Transverse colon (tissue), 4 donors: ENCODE results near the gene ATF3. TPM values are rescaled to one million over a fixed set of nuclear protein-coding genes. Genes with fewer than 3 reads are reported as not detected.
"Not testable (repeated sequence)": the region's sequence is repeated elsewhere in the genome, so short reads cannot be mapped to it uniquely, and the experiment has no call there.

Source experiments
- DNase-seq: peaks from one replicate; pipeline ENCODE4 v3.0.0-alpha.2; 2019
- H3K27ac ChIP-seq, 4 donors: fragments of 200-600 bp; sonication (generic); 2 replicates each; pipeline ENCODE4 v1.5.1; 2016 to 2018; ENCODE audit warnings: inconsistent platforms in 4 of 4
- H3K27me3 ChIP-seq: fragments of 200-600 bp; sonication (generic); 2 replicates; pipeline ENCODE4 v1.5.1; 2017; ENCODE audit warnings: inconsistent platforms
- H3K36me3 ChIP-seq, 4 donors: fragments of 200-600 bp; sonication (generic); 2 replicates each; pipeline ENCODE4 v1.5.1; 2017 to 2019; ENCODE audit warnings: inconsistent platforms in 4 of 4
- H3K4me1 ChIP-seq, 4 donors: fragments of 200-600 bp; sonication (generic); 2 replicates each; pipeline ENCODE4 v1.5.1; 2017 to 2020; ENCODE audit warnings: inconsistent platforms in 4 of 4
- H3K4me3 ChIP-seq, 4 donors: fragments of 200-600 bp; sonication (generic); 1 replicate in 1 of 4; 2 replicates in 3 of 4; pipeline versions ENCODE4 v1.5.1 to v1.6.1; 2017 to 2019; ENCODE audit warnings: inconsistent platforms in 4 of 4
- H3K9me3 ChIP-seq, 2 donors: fragments of 200-600 bp; sonication (generic); 2 replicates each; pipeline ENCODE4 v1.5.1; 2017 to 2019; ENCODE audit warnings: inconsistent platforms in 2 of 2
- EP300 ChIP-seq: sonication (generic); formaldehyde crosslinking; IDR thresholded peaks from one replicate; pipeline ENCODE4 v1.6.1; 2017; ENCODE audit warnings: antibody characterized with exemption, low read depth
- POLR2A ChIP-seq: fragments of 450-650 bp; IDR thresholded peaks from one replicate; pipeline ENCODE4 v1.6.1; 2016; ENCODE audit warnings: antibody characterized with exemption, mild to moderate bottlenecking, moderate library complexity
- POLR2AphosphoS5 ChIP-seq, 3 donors: sonication (generic); formaldehyde crosslinking; IDR thresholded peaks; one replicate each; pipeline ENCODE4 v1.6.1; 2016; ENCODE audit warnings: antibody characterized with exemption in 3 of 3
- WGBS, 2 donors: methylation state at CpG; one replicate each; pipeline ENCODE4 v1.1.5; 2018; ENCODE audit warnings: low coverage in 1 of 2; 5-methylcytosine and 5-hydroxymethylcytosine counted together
- in situ Hi-C, 4 donors: fragments of 200-750 bp; cut with MboI; loops; one replicate each; pipeline versions ENCODE4 v1.15.0 to v1.15.1; 2017; ENCODE audit warnings: low sequenced_read_pairs in 3 of 4, low pct_ligation_motif_present in 1 of 4, low pct_unique_long_range_greater_than_20kb in 1 of 4
- intact Hi-C: fragments of 100-400 bp; cut with DNase I; formaldehyde crosslinking; loops from one replicate; pipeline ENCODE4 v1.15.1; 2023; ENCODE audit warnings: low total_unique reads
- total RNA-seq, 4 donors: library from RNA; depleted of rRNA; stranded (reverse); fragments of >200 nt; gene quantifications; one replicate each; pipeline ENCODE4 v1.1.0, GENCODE V29; 2016
- TF ChIP-seq, protein P1 (sequence below), 5 experiments: fragments of 200-600 bp in 3 of 5; fragments of 450-650 bp in 2 of 5; sonication (generic) in 3 of 5; IDR thresholded peaks; 1 replicate in 2 of 5; 2 replicates in 3 of 5; pipeline ENCODE4 v1.5.1; 2016 to 2017; ENCODE audit warnings: antibody characterized with exemption in 5 of 5, inconsistent platforms in 3 of 5, mild to moderate bottlenecking in 2 of 5, moderate library complexity in 1 of 5

ATF3 gene
- total RNA-seq, 4 donors from 2014 or later = 7.8 to 84.8 (median 46.1) TPM

DNA sequence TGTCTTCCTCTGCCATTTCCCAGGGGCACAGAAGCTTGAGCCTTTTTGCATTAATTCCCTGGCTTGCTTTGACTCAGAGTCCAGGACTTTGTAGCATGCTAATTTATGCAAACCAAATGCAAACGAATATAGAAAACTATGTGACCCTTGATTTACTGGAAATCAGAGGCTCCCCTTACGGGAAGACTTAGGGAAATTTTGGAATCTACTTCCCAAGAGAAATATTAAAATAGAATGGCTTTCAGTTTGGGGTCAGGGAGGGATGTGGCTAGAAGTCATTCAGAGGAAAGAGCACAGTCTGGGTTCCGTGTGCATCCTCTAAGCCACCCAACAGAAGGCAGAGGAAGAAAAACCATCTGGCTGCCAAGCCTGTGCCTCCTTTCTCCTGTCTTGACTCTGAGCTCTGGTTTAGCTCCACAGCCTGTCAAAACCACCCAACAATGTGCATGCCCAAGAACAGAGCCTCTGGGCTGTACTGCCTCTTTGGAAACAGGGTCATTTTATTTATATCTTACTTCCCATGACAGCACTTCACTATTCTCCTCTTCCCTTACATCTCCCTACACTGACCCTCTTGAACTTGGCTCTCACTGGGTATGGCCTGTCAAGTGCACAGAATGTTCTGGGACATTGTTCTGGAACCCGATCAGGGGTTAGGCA lies 30.1 kb downstream of the ATF3 start:
- WGBS, 2 donors = 61 to 64% methylated on average over 4 of the region's 4 CpGs
- H3K27ac ChIP-seq = peak overlapping the region; percentile 25 to 63 (median 37)
- in situ Hi-C loops (no loop called here), intact Hi-C loops (no loop called here)
- TF ChIP-seq POLR2AphosphoS5 (IDR thresholded peaks at IDR 0.05) (peak; percentile 21 to 65 (median 31)), EP300 (peak; percentile 49), POLR2A (no peak)
- TF ChIP-seq, protein P1, sequence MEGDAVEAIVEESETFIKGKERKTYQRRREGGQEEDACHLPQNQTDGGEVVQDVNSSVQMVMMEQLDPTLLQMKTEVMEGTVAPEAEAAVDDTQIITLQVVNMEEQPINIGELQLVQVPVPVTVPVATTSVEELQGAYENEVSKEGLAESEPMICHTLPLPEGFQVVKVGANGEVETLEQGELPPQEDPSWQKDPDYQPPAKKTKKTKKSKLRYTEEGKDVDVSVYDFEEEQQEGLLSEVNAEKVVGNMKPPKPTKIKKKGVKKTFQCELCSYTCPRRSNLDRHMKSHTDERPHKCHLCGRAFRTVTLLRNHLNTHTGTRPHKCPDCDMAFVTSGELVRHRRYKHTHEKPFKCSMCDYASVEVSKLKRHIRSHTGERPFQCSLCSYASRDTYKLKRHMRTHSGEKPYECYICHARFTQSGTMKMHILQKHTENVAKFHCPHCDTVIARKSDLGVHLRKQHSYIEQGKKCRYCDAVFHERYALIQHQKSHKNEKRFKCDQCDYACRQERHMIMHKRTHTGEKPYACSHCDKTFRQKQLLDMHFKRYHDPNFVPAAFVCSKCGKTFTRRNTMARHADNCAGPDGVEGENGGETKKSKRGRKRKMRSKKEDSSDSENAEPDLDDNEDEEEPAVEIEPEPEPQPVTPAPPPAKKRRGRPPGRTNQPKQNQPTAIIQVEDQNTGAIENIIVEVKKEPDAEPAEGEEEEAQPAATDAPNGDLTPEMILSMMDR (IDR thresholded peaks at IDR 0.05) = no peak
- H3K27me3 ChIP-seq = no peaks in the 10 kb centered on the region
- H3K4me1 ChIP-seq = peaks cover 0 to 33% (median 12%) of the 10 kb centered on the region in 4 donors
- H3K9me3 ChIP-seq = no peaks in the 10 kb centered on the region
- DNase-seq = no peak
- no peaks in the 10 kb centered on the region for H3K36me3 ChIP-seq
- H3K4me3 ChIP-seq = no peak overlapping the region

DNA sequence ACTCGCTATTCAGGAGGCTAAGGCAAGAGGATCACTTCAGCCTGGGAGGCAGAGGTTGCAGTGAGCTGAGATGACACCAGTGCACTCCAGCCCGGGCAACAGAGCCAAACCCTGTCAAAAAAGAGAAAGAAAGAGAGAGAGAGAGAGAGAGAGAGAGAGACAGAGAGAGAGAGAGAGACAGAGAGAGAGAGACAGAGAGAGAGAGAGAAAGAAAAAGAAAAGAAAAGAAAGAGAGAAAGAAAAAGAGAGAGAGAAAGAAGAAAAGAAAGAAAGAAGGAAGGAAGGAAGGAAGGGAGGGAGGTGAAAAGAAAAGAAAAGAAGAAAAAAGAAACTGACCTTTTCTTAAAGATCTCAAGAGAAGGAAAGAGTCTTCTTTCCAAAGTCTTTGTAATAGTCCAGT lies 31.0 kb downstream of the ATF3 start:
- 80 to 91% methylated on average over 2 of the region's 2 CpGs for WGBS, 2 donors
- Histone ChIP-seq H3K27ac (peak overlapping the region in 2 of 4 donors; percentile 30 to 44), H3K4me1 (peaks cover under 1 to 33% (median 12%) of the 10 kb centered on the region in 4 donors)
- DNase-seq, H3K36me3 ChIP-seq, H3K4me3 ChIP-seq, H3K27me3 ChIP-seq, H3K9me3 ChIP-seq, in situ Hi-C loops, intact Hi-C loops: not testable (repeated sequence)

DNA sequence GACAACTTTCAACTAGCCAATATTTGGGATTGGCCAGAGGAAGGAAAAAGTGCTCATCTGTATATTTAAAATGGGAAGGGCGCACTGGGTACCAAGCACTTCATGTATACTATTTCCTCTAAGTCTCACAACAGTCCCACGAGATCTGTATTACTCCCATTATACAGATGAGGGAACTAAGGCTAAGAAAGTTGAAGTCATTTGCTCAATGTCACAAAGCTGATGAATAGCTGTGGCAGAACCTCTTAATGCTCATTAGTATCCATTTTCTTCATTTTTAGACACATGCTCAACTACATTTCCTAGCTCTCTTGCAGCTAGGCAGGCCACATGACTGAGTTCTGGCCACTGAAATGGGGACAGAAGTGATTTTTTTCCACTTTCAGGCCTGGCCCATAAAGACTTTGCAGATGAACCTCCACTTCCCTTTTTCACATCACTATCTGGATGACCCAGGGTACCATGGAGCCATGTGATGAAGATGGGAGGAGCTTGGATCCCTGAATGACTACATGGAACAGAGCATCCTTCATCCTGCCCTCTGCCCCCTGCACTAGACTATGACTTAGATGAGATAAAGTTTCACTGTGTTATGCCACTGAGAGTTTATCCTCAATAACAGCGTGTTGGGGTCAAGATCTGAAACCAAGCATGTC lies 31.8 kb downstream of the ATF3 start:
- TF ChIP-seq POLR2AphosphoS5 (IDR thresholded peaks at IDR 0.05) (no peak), EP300 (no peak), POLR2A (no peak)
- TF ChIP-seq, protein P1 (IDR thresholded peaks at IDR 0.05) = no peak
- in situ Hi-C loops = no loop called here
- Histone ChIP-seq H3K4me1 (peaks cover 4 to 30% (median 12%) of the 10 kb centered on the region in 4 donors), H3K27ac (no peak overlapping the region), H3K36me3 (no peaks in the 10 kb centered on the region), H3K9me3 (no peaks in the 10 kb centered on the region), H3K4me3 (no peak overlapping the region), H3K27me3 (no peaks in the 10 kb centered on the region)
- intact Hi-C loops = no loop called here
- DNase-seq = no peak
- WGBS, 2 donors = 86 to 96% methylated on average over 2 to 3 of the region's 3 CpGs

DNA sequence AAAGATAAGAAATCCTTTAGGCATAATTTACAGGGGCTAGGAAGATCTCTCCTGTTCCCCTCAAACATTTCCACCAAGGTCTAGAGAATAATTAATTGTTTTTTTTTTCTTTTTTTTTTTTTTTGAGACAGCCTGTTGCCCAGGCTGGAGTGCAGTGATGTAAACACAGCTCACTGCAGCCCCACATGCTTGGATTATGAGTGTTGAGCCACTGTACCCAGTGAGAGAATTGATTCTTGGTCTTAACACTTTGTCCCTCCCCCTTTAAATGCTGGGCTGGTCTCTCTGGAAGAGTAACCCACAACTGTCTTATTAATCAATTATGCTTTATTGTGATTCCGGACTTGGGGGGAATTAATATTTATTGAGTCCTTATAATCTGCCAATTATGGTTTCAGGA lies 33.4 kb downstream of the ATF3 start:
- Histone ChIP-seq H3K4me1 (peaks cover 0 to 13% (median 3%) of the 10 kb centered on the region in 4 donors), H3K27me3 (no peaks in the 10 kb centered on the region), H3K27ac (no peak overlapping the region), H3K9me3 (no peaks in the 10 kb centered on the region), H3K36me3 (no peaks in the 10 kb centered on the region), H3K4me3 (no peak overlapping the region)
- 87 to 88% methylated on average over 1 of the region's 1 CpG for WGBS, 2 donors
- in situ Hi-C loops = no loop called here
- DNase-seq = no peak
- intact Hi-C loops = no loop called here
- TF ChIP-seq EP300 (no peak), POLR2A (no peak), POLR2AphosphoS5 (IDR thresholded peaks at IDR 0.05) (no peak)
- TF ChIP-seq, protein P1 (IDR thresholded peaks at IDR 0.05) = no peak
